Adrenal gland (tissue), 5 donors: ENCODE results near the gene PFKP.

Experiments
- CTCF ChIP-seq, 6 experiments: fragments of 450-650 bp in 4 of 6; fragments of 200-600 bp in 2 of 6; sonication (generic) in 1 of 6; IDR thresholded peaks; 1 replicate in 5 of 6; 2 replicates in 1 of 6; pipeline versions ENCODE4 v1.5.1 to v1.8.0; 2016 to 2021; ENCODE audit warnings: antibody characterized with exemption in 6 of 6, mild to moderate bottlenecking in 2 of 6, moderate library complexity in 1 of 6
- POLR2A ChIP-seq, 2 donors: fragments of 450-650 bp; IDR thresholded peaks; one replicate each; pipeline ENCODE4 v1.6.1; 2017; ENCODE audit warnings: antibody characterized with exemption in 2 of 2, mild to moderate bottlenecking in 2 of 2, moderate library complexity in 1 of 2
- donor health status: DM: no; HTN: no; CAD: no.

- TF ChIP-seq CTCF (IDR thresholded peaks at IDR 0.05) (no peak), POLR2A (IDR thresholded peaks at IDR 0.05) (peak in 1 of 2 donors; percentile 51)
Measured at GRCh38 chr10:3095373-3096139, 28.2 kb downstream of the PFKP start.
